KMS-11 (cell line): Measurements from ENCODE around the gene PCNX2.

Experiments used
- H2AFZ ChIP-seq: fragments of 200-600 bp; sonication (generic); 2 replicates; pipeline ENCODE4 v1.6.1; 2016; ENCODE audit warnings: antibody characterized with exemption, mixed run types, low read depth
- H3K27ac ChIP-seq: fragments of 200-600 bp; sonication (generic); 2 replicates; pipeline ENCODE4 v1.6.1; 2016; ENCODE audit warnings: mild to moderate bottlenecking, mixed run types
- H3K27me3 ChIP-seq: fragments of 200-600 bp; sonication (generic); 2 replicates; pipeline ENCODE4 v1.6.1; 2017; ENCODE audit warnings: mild to moderate bottlenecking, low read depth, mixed run types, moderate library complexity; ENCODE audit not compliant: insufficient read depth
- H3K36me3 ChIP-seq: fragments of 200-600 bp; sonication (generic); 2 replicates; pipeline ENCODE4 v1.6.1; 2017; ENCODE audit warnings: mild to moderate bottlenecking, mixed run types; ENCODE audit not compliant: insufficient read depth
- H3K4me1 ChIP-seq: fragments of 200-600 bp; sonication (generic); 2 replicates; pipeline ENCODE4 v1.6.1; 2016; ENCODE audit warnings: mild to moderate bottlenecking, low read depth, mixed run types; ENCODE audit not compliant: poor library complexity, severe bottlenecking
- H3K4me2 ChIP-seq: fragments of 200-600 bp; sonication (generic); 2 replicates; pipeline ENCODE4 v1.7.0; 2016; ENCODE audit warnings: mild to moderate bottlenecking, mixed run types
- H3K4me3 ChIP-seq: fragments of 200-600 bp; sonication (generic); IDR thresholded peaks from 2 replicates; pipeline ENCODE4 v1.6.1; 2017; ENCODE audit warnings: low read depth, low read length, mixed read lengths; ENCODE audit not compliant: insufficient read depth
- H3K79me2 ChIP-seq: fragments of 200-600 bp; sonication (generic); 2 replicates; pipeline ENCODE4 v1.6.1; 2016; ENCODE audit warnings: low read depth, mixed run types; ENCODE audit not compliant: insufficient read depth
- H3K9ac ChIP-seq: fragments of 200-600 bp; sonication (generic); 2 replicates; pipeline ENCODE4 v1.6.1; 2016; ENCODE audit warnings: mild to moderate bottlenecking, mixed run types
- H4K20me1 ChIP-seq: fragments of 200-600 bp; sonication (generic); 2 replicates; pipeline ENCODE4 v1.6.1; 2016; ENCODE audit warnings: mild to moderate bottlenecking, mixed run types; ENCODE audit not compliant: insufficient read depth
- TF ChIP-seq, protein P1 (sequence below): fragments of 200-600 bp; sonication (generic); conservative IDR thresholded peaks from 2 replicates; pipeline ENCODE4 v1.6.1; 2017; ENCODE audit warnings: low read depth, mild to moderate bottlenecking, antibody characterized with exemption, low read length, moderate library complexity, mixed read lengths

Gene PCNX2

GRCh38 chr1:233315718-233316301 lies 20.3 kb upstream of the PCNX2 start:
- Histone ChIP-seq H3K4me2 (no peak overlapping the region), H3K36me3 (no peaks in the 10 kb centered on the region), H4K20me1 (no peaks in the 10 kb centered on the region), H3K27me3 (no peaks in the 10 kb centered on the region), H3K4me3 (no peak overlapping the region), H3K27ac (no peak overlapping the region), H2AFZ (no peak overlapping the region), H3K9ac (no peak overlapping the region), H3K4me1 (no peaks in the 10 kb centered on the region), H3K79me2 (no peaks in the 10 kb centered on the region)
- TF ChIP-seq, protein P1, sequence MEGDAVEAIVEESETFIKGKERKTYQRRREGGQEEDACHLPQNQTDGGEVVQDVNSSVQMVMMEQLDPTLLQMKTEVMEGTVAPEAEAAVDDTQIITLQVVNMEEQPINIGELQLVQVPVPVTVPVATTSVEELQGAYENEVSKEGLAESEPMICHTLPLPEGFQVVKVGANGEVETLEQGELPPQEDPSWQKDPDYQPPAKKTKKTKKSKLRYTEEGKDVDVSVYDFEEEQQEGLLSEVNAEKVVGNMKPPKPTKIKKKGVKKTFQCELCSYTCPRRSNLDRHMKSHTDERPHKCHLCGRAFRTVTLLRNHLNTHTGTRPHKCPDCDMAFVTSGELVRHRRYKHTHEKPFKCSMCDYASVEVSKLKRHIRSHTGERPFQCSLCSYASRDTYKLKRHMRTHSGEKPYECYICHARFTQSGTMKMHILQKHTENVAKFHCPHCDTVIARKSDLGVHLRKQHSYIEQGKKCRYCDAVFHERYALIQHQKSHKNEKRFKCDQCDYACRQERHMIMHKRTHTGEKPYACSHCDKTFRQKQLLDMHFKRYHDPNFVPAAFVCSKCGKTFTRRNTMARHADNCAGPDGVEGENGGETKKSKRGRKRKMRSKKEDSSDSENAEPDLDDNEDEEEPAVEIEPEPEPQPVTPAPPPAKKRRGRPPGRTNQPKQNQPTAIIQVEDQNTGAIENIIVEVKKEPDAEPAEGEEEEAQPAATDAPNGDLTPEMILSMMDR, result no peak

DNA sequence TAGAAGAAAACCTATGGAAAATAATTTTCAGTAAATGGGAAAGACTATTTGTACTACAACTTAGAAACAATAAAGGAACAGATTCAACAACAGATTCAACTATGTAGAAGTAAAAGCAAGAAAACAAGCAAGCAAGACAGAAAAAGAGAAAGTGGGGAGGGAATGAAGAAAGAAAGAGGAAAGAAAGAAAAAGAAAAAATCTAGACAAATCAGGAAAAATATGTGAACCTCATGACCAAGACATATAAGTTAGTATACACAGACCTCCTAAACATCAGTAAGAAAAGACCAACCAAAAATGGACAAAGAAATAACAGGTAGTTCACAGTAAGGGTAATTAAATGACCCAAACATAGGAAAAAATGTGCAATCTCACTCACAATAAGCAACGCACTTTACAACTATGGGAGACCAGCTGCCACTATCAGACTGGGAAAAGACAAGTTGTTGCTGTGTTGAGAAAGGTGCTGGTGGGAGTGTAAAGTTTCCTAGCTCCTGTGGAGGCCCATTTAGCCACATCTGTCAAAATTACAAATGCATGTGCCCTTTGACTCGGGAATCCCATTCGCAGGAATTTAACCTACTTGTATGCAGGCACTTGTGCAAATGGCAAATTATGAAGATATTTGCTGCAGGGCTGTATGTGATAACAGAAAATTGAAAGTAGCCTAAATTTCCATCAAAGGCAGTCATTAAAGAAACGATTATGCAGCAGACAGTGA lies 18.1 kb upstream of the PCNX2 start:
- Histone ChIP-seq H3K4me1 (no peaks in the 10 kb centered on the region), H3K27me3 (no peaks in the 10 kb centered on the region), H3K9ac (no peak overlapping the region), H3K4me3 (no peak overlapping the region), H3K4me2 (no peak overlapping the region), H3K27ac (no peak overlapping the region), H3K79me2 (no peaks in the 10 kb centered on the region), H3K36me3 (no peaks in the 10 kb centered on the region), H2AFZ (no peak overlapping the region), H4K20me1 (no peaks in the 10 kb centered on the region)
- TF ChIP-seq, protein P1, result no peak

DNA sequence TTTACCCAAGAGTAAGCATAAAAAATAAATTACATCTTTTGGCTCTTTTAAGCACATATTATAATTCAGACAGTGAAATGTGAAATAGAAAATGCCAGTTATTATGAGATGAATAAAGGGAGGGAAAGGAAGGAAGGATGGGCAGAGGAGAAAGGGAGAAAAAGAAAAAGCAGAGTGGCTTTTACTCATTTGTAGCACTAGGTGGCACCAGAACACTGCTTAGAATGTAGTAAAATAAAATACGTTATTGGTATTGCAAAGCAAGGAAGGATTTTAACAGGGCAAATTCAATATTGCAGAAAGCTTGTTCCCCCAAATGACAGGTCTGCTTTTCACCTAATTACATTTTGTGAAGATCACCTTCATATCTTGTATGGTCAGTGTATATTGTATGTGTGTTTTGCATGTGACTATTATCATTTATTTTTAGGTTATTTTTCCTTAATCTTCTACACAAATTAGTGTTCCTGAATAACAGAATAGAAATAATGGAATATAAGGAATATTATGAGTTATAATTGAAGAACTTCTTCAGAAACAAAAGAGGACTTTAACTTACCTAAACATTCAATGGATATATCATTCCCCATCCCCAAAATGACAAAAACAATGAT lies 9.1 kb upstream of the PCNX2 start:
- Histone ChIP-seq H3K36me3 (no peaks in the 10 kb centered on the region), H3K4me1 (no peaks in the 10 kb centered on the region), H3K27ac (no peak overlapping the region), H3K79me2 (no peaks in the 10 kb centered on the region), H3K4me3 (no peak overlapping the region), H3K4me2 (no peak overlapping the region), H3K9ac (no peak overlapping the region), H3K27me3 (no peaks in the 10 kb centered on the region), H4K20me1 (no peaks in the 10 kb centered on the region), H2AFZ (no peak overlapping the region)
- TF ChIP-seq, protein P1, result peak; percentile 82

- no peaks in the 10 kb centered on the region for H3K27me3 ChIP-seq
- no peak overlapping the region for H3K9ac ChIP-seq
- H2AFZ ChIP-seq, result no peak overlapping the region
- H3K4me3 ChIP-seq, result no peak overlapping the region
- no peaks in the 10 kb centered on the region for H4K20me1 ChIP-seq
- no peak overlapping the region for H3K27ac ChIP-seq
- TF ChIP-seq, protein P1, result no peak
- H3K79me2 ChIP-seq, result no peaks in the 10 kb centered on the region
- no peaks in the 10 kb centered on the region for H3K36me3 ChIP-seq
- H3K4me2 ChIP-seq, result no peak overlapping the region
- H3K4me1 ChIP-seq, result peaks cover 7% of the 10 kb centered on the region
These were observed 4.8 kb upstream of the PCNX2 start for GRCh38 chr1:233300326-233300725.
